Activated T-helper 2 cell treated with anti-CD3 and anti-CD28 coated beads, Interferon-gamma antibody, Interleukin-2, Interleukin-4, amounts not matched to agents 10 μg/mL and 5 μg/mL and 100 μg/mL, durations not matched to agents 14 hours and 24 hours and 36 hours (primary cell): Measurements from ENCODE around the gene SMC1B. TPM values are rescaled to one million over a fixed set of nuclear protein-coding genes. Genes with fewer than 3 reads are reported as not detected.
"Not testable (repeated sequence)": the region's sequence is repeated elsewhere in the genome, so short reads cannot be mapped to it uniquely, and the experiment has no call there.

Source experiments
- DNase-seq: peaks from one replicate; pipeline ENCODE4 v3.0.0; 2021; ENCODE audit warnings: low spot score
- H3K27ac Mint-ChIP-seq: one replicate; pipeline ENCODE4 v1.8.0; 2021; ENCODE audit warnings: mixed read lengths
- H3K27me3 Mint-ChIP-seq: one replicate; pipeline ENCODE4 v1.8.0; 2021; ENCODE audit warnings: low read depth, mixed read lengths
- H3K36me3 Mint-ChIP-seq: one replicate; pipeline ENCODE4 v1.8.0; 2021; ENCODE audit warnings: low read depth, mixed read lengths
- H3K4me1 Mint-ChIP-seq: one replicate; pipeline ENCODE4 v1.8.0; 2021; ENCODE audit warnings: low read depth, mixed read lengths
- H3K4me3 Mint-ChIP-seq: one replicate; pipeline ENCODE4 v1.8.0; 2021; ENCODE audit warnings: low read depth, mild to moderate bottlenecking, moderate library complexity, mixed read lengths
- H3K9me3 Mint-ChIP-seq: one replicate; pipeline ENCODE4 v1.8.0; 2021; ENCODE audit warnings: mixed read lengths
- intact Hi-C: fragments of 100-400 bp; cut with micrococcal nuclease; formaldehyde crosslinking; loops from one replicate; pipeline ENCODE4 v1.15.1; 2023
- total RNA-seq: library from RNA; stranded (reverse); gene quantifications from 2 replicates; pipeline ENCODE4 v1.2.3, GENCODE V29; 2022

SMC1B gene
- total RNA-seq, 1 donor from 2014 or later = 0.50 TPM

DNA sequence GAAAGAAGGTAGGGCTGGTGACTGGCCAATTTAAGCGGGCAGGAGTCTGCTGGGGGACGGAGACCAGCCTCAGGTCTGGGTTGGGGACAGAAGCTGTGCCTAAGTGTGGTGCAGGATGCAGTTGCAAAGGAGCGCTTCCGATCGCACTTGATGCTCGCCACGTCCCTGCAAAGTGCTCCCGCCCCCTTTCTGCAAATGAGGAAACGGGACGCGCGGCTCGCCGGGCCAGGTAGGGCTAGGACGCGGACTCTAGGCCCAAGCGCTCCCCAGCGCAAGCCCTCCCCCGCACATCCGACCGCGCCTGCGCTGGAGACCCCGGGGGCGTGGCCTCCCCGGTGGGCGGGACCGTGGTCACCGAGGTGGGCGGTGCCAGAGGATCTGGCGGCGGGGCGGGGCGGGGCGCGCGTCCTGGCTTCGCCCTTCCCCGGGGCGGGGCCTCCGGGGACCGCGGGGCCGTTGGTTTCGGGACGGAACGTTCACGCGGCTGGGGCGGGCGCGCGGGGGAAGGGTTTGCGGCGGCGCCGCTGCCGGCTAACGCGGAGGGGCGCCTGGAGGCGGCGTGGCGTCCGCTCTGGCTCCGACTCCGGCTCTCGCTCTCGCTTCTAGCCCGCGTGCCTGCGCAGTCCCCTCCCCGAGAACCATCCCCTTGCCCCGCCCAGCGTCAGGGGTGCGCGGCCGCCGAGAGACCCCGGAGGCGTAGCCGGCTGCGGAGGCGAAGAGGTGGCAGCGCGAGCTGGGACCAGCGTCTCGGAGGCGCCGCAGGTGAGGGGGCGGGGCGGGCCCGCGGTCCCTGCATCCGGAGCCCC, 103.8 kb downstream of the SMC1B start, which contains the start of gene FAM118A:
FAM118A (plus strand) TSS at position 513 of the 806 bp plus-strand sequence. CDS start 12,446 bp downstream, outside the sequence.
- DNase-seq = peak; percentile 96
- no peaks in the 10 kb centered on the region for H3K27me3 Mint-ChIP-seq
- H3K36me3 Mint-ChIP-seq = peaks cover 29% of the 10 kb centered on the region
- H3K9me3 Mint-ChIP-seq = no peaks in the 10 kb centered on the region
- intact Hi-C loops = loop anchor here (1.0 to 10.0 kb wide), 2 partner anchors 9 to 105 kb away; partner anchors contain the start of genes RIBC2 and SMC1B
- peaks cover 36% of the 10 kb centered on the region for H3K4me1 Mint-ChIP-seq
- peak within 1 kb of the TSS; percentile 84 for H3K4me3 Mint-ChIP-seq
- peak within 1 kb of the TSS; percentile 92 for H3K27ac Mint-ChIP-seq

DNA sequence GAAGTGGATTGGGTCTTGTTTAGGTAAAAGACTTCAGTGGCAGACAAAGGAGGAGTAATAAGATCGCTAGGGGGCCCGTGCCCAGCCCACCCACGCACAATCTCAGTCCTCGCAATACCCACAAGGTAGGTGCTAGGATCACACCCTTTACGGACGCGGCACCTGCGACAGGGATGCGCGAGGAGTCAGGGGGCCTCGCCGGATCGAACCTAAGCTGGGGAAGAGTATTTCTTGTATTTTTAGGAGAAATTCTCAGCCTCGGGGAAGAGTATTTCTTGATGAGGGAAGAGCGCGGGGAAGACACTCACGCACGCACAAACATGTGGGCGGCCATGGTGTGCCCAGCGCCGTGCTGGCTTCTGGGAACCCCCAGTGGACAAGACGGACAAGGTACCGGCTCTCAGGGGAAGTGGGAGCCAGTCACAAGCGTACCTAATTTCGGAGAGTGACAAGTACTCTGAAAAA, 104.4 kb downstream of the SMC1B start:
- H3K4me3 Mint-ChIP-seq = peak overlapping the region; percentile 79
- H3K9me3 Mint-ChIP-seq = no peaks in the 10 kb centered on the region
- H3K27me3 Mint-ChIP-seq = no peaks in the 10 kb centered on the region
- intact Hi-C loops = no loop called here
- peaks cover 25% of the 10 kb centered on the region for H3K36me3 Mint-ChIP-seq
- DNase-seq = peak; percentile 12
- H3K27ac Mint-ChIP-seq = peak overlapping the region; percentile 92
- peaks cover 30% of the 10 kb centered on the region for H3K4me1 Mint-ChIP-seq

- H3K27ac Mint-ChIP-seq = peak overlapping the region; percentile 92
- intact Hi-C loops = no loop called here
- H3K4me1 Mint-ChIP-seq = peaks cover 29% of the 10 kb centered on the region
- peak overlapping the region; percentile 79 for H3K4me3 Mint-ChIP-seq
- no peak for DNase-seq
- peaks cover 25% of the 10 kb centered on the region for H3K36me3 Mint-ChIP-seq
- no peaks in the 10 kb centered on the region for H3K27me3 Mint-ChIP-seq
- H3K9me3 Mint-ChIP-seq = no peaks in the 10 kb centered on the region
Measured at GRCh38 chr22:45308391-45308956, 104.9 kb downstream of the SMC1B start.

DNA sequence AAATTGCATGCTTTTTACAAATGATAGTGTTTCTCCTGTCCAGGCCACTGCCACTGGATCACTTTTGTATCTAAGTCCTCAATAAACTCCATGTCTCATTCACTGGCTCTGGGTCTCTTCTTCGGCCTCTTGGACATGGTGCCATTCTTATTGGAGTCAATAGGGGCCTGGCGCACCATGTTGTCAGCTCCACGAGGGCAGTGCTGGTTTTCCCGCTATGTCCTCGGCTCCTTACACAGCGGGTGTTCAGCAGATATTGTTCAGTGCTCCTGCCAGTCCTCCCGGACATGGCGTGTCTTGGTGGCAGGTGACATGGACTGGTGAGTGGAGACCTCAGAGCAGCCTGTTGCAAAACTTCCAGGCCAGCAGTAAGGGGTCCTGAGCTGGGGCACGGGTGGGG, 107.3 kb downstream of the SMC1B start:
- intact Hi-C loops = no loop called here
- H3K4me3 Mint-ChIP-seq = no peak overlapping the region
- peaks cover 6% of the 10 kb centered on the region for H3K36me3 Mint-ChIP-seq
- H3K4me1 Mint-ChIP-seq = peaks cover 22% of the 10 kb centered on the region
- no peaks in the 10 kb centered on the region for H3K9me3 Mint-ChIP-seq
- DNase-seq = no peak
- H3K27ac Mint-ChIP-seq = no peak overlapping the region
- no peaks in the 10 kb centered on the region for H3K27me3 Mint-ChIP-seq

- H3K27me3 Mint-ChIP-seq = no peaks in the 10 kb centered on the region
- no peak for DNase-seq
- intact Hi-C loops = no loop called here
- no peaks in the 10 kb centered on the region for H3K36me3 Mint-ChIP-seq
- no peaks in the 10 kb centered on the region for H3K9me3 Mint-ChIP-seq
- H3K4me3 Mint-ChIP-seq = no peak overlapping the region
- H3K4me1 Mint-ChIP-seq = peaks cover 16% of the 10 kb centered on the region
- no peak overlapping the region for H3K27ac Mint-ChIP-seq
Measured at GRCh38 chr22:45305456-45306075, 107.8 kb downstream of the SMC1B start.

DNA sequence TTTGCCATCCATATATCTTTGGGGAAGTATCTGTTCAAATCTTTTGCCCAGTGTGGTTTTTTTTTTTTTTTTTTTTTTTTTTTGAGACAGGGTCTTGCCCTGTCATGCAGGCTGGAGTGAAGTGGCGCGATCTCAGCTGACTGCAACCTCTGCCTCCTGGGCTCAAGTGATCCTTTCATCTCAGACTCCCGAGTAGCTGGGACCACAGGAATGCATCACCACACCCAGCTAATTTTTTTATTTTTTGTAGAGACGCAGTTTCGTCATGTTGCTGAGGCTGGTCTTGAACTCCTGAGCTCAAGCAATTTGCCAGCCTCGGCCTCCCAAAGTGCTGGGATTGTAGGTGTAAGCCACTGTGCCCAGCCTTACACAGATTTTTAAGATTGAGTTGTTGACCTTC, 108.4 kb downstream of the SMC1B start:
- H3K9me3 Mint-ChIP-seq = no peaks in the 10 kb centered on the region
- intact Hi-C loops = no loop called here
- no peak overlapping the region for H3K4me3 Mint-ChIP-seq
- H3K4me1 Mint-ChIP-seq = peaks cover 15% of the 10 kb centered on the region
- no peak for DNase-seq
- H3K36me3 Mint-ChIP-seq = no peaks in the 10 kb centered on the region
- no peak overlapping the region for H3K27ac Mint-ChIP-seq
- H3K27me3 Mint-ChIP-seq = no peaks in the 10 kb centered on the region

DNA sequence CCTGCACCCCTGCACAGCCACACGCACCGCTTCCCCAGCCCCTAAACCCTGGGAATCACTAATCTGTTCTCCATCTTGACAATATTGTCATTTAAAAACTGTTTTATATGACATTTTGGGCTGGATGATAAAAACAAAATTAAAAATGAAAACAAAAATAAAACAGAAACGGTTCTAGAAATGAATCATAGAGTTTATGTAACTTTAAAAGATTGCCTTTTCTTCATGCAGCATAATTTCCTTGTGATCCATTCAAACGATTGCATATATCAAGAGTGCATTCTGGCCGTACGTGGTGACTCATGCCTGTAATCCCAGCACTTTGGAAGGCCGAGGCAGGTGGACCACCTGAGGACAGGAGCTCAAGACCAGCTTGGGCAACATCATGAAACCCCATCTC, 110.2 kb downstream of the SMC1B start:
- intact Hi-C loops = no loop called here
- no peaks in the 10 kb centered on the region for H3K36me3 Mint-ChIP-seq
- peaks cover 2% of the 10 kb centered on the region for H3K27me3 Mint-ChIP-seq
- H3K4me3 Mint-ChIP-seq = no peak overlapping the region
- peaks cover 5% of the 10 kb centered on the region for H3K4me1 Mint-ChIP-seq
- no peaks in the 10 kb centered on the region for H3K9me3 Mint-ChIP-seq
- H3K27ac Mint-ChIP-seq = no peak overlapping the region
- DNase-seq = no peak

DNA sequence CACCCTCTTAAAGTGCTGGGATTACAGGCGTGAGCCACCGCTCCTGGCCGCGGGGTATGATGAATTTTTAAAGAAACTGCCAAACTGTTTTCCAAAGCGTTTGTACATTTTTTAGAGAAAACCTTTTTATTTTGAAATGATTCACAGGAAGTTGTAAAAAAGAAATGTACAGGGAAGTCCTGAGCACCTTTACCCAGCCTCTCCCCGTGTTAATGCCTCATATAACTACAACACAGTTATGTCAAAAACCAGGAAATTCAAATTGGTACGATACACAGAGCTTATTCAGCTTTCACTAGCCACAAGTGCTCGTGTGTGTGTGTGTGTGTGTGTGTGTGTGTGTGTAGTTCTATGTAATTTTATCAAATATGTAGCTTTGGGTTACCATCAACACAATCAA, 110.6 kb downstream of the SMC1B start:
- Mint-ChIP-seq H3K9me3 (no peaks in the 10 kb centered on the region), H3K4me3 (no peak overlapping the region), H3K27ac (no peak overlapping the region), H3K36me3 (no peaks in the 10 kb centered on the region), H3K27me3 (peaks cover 2% of the 10 kb centered on the region), H3K4me1 (peaks cover 5% of the 10 kb centered on the region)
- no peak for DNase-seq
- intact Hi-C loops = no loop called here

GRCh38 chr22:45298934-45299505, 114.4 kb downstream of the SMC1B start:
- H3K27ac Mint-ChIP-seq = no peak overlapping the region
- peaks cover 11% of the 10 kb centered on the region for H3K4me1 Mint-ChIP-seq
- peaks cover 2% of the 10 kb centered on the region for H3K27me3 Mint-ChIP-seq
- intact Hi-C loops = no loop called here
- H3K36me3 Mint-ChIP-seq = no peaks in the 10 kb centered on the region
- H3K9me3 Mint-ChIP-seq = no peaks in the 10 kb centered on the region
- DNase-seq = no peak
- H3K4me3 Mint-ChIP-seq = no peak overlapping the region

GRCh38 chr22:45296628-45297297, 116.6 kb downstream of the SMC1B start:
- peaks cover 6% of the 10 kb centered on the region for H3K4me1 Mint-ChIP-seq
- H3K36me3 Mint-ChIP-seq = no peaks in the 10 kb centered on the region
- no peak overlapping the region for H3K27ac Mint-ChIP-seq
- intact Hi-C loops = no loop called here
- no peaks in the 10 kb centered on the region for H3K9me3 Mint-ChIP-seq
- DNase-seq = peak; percentile 28
- no peak overlapping the region for H3K4me3 Mint-ChIP-seq
- H3K27me3 Mint-ChIP-seq = peaks cover 2% of the 10 kb centered on the region

DNA sequence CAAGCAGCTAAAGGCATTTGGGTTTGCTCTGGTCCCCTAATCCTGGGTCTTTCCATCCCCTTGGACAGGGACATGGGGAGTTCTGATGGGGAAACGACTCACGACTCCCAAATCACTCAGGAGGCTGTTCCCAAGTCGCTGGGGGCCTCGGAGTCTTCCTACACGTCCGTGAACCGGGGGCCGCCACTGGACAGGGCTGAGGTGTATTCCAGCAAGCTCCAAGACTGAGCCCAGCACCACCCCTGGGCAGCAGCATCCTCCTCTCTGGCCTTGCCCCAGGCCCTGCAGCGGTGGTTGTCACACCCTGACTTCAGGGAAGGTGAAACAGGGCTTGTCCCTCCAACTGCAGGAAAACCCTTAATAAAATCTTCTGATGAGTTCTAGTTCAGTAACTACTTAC, 117.9 kb downstream of the SMC1B start:
- Mint-ChIP-seq H3K4me3 (no peak overlapping the region), H3K36me3 (no peaks in the 10 kb centered on the region), H3K27ac (no peak overlapping the region), H3K27me3 (peaks cover 2% of the 10 kb centered on the region), H3K4me1 (peaks cover 6% of the 10 kb centered on the region), H3K9me3 (no peaks in the 10 kb centered on the region)
- intact Hi-C loops = no loop called here
- no peak for DNase-seq

DNA sequence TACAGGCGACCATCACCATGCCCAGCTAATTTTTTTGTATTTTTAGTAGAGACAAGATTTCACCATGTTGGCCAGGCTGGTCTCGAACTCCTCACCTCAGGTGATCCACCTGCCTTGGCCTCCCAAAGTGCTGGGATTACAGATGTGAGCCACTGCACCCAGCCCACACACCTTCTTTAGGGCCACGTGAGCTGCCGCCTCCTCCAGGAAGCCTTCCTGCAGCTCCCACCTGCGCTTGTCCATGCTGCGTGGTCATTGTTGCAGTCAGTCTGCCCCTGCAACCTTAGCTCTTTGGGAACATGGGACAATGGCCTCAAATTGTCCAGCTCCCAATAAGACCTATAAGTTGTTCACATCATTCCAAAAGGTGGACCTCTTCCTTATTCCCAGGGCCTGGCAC, 118.4 kb downstream of the SMC1B start:
- intact Hi-C loops, H3K36me3 Mint-ChIP-seq, H3K9me3 Mint-ChIP-seq, H3K27ac Mint-ChIP-seq, DNase-seq, H3K4me1 Mint-ChIP-seq, H3K27me3 Mint-ChIP-seq, H3K4me3 Mint-ChIP-seq: not testable (repeated sequence)
